Measurements from ENCODE around the gene KRT5. TPM values are rescaled to one million over a fixed set of nuclear protein-coding genes. Genes with fewer than 3 reads are reported as not detected.
"Not testable (repeated sequence)": the region's sequence is repeated elsewhere in the genome, so short reads cannot be mapped to it uniquely, and the experiment has no call there.

The KRT5 gene
- total and polyA plus RNA-seq, 2 experiments from 2014 or later = 7.4 to 13.0 TPM

DNA sequence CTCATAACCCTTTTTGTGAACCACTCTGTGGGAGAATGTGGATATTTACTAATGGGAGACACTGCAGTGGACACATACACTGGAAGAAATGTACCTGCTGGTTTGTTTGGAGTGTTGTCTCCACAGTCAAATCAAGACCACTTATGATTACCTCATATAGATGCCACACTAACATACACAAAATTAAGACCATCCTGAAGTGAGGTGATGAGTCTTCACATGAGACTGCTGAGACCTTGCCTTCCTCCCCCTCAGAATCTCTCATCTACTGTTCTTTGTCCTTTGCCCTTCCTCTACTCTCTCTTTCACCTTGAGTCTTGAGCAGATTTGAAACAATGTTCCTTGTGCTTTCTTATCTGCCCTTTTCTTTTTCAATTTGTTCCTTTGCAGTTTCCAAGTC lies 31.5 kb downstream of the KRT5 start:
- Histone ChIP-seq H3K4me1 (ENCODE audit: insufficient read depth) (no peaks in the 10 kb centered on the region), H3K9me3 (ENCODE audit: low read depth) (no peaks in the 10 kb centered on the region), H4K20me1 (ENCODE audit: insufficient read depth, poor library complexity, severe bottlenecking) (no peaks in the 10 kb centered on the region), H3K9me2 (replicated peaks; ENCODE audit: insufficient read depth) (no peaks in the 10 kb centered on the region), H2AFZ (no peak overlapping the region), H3K4me3 (no peak overlapping the region), H3K79me2 (no peaks in the 10 kb centered on the region), H3K27me3 (peaks cover 5% of the 10 kb centered on the region), H3K36me3 (replicated peaks; ENCODE audit: insufficient read depth, low read depth) (no peaks in the 10 kb centered on the region), H3K4me2 (no peak overlapping the region), H3K27ac (no peak overlapping the region)
- TF ChIP-seq EZH2 (IDR thresholded peaks at IDR 0.05; ENCODE audit: borderline replicate concordance) = no peak
- TF ChIP-seq, protein P1, sequence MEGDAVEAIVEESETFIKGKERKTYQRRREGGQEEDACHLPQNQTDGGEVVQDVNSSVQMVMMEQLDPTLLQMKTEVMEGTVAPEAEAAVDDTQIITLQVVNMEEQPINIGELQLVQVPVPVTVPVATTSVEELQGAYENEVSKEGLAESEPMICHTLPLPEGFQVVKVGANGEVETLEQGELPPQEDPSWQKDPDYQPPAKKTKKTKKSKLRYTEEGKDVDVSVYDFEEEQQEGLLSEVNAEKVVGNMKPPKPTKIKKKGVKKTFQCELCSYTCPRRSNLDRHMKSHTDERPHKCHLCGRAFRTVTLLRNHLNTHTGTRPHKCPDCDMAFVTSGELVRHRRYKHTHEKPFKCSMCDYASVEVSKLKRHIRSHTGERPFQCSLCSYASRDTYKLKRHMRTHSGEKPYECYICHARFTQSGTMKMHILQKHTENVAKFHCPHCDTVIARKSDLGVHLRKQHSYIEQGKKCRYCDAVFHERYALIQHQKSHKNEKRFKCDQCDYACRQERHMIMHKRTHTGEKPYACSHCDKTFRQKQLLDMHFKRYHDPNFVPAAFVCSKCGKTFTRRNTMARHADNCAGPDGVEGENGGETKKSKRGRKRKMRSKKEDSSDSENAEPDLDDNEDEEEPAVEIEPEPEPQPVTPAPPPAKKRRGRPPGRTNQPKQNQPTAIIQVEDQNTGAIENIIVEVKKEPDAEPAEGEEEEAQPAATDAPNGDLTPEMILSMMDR (IDR thresholded peaks at IDR 0.05; ENCODE audit: poor library complexity) = no peak
- TF ChIP-seq EZH2phosphoT487 (IDR thresholded peaks at IDR 0.05; ENCODE audit: low read depth, severe bottlenecking, unreplicated experiment) = no peak
- DNase-seq (ENCODE audit: low spot score) = no peak

DNA sequence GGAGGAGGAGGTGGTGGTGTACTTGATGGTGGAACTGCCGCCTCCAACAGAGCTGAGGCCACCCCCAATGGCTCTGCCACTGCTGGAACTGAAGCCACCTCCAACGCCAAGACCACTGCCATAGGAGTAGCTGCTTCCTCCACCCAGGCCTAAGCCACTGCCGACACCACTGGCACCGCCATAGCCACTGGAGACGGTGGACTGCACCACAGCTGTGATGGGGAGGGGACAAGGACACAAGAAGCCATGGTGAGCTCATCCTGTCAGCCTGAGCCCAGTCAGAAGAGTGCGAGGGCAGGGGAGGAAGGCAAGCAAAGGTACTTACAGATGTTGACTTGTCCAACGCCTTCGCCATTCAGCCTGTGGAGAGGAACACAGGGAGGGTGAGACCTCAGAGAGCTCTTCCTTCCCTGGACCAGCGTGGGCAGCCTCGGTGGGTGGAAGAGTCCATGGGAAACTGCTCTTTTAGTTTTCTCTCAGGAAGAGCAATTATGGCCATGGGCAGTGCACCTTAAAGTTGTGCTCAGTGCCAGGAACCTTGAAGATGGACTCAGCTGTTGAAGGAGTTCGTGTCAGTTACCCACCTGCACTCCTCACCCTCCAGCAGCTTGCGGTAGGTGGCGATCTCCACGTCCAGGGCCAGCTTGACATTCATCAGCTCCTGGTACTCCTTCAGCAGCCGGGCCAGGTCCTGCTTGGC lies 32.3 kb downstream of the KRT5 start:
- peaks cover 13% of the 10 kb centered on the region for H3K27me3 ChIP-seq
- not testable (repeated sequence) for H3K4me1 ChIP-seq (ENCODE audit: insufficient read depth); H3K79me2 ChIP-seq; H3K9me2 ChIP-seq (replicated peaks; ENCODE audit: insufficient read depth); H3K27ac ChIP-seq; H2AFZ ChIP-seq; H3K4me2 ChIP-seq; H3K9me3 ChIP-seq (ENCODE audit: low read depth); H4K20me1 ChIP-seq (ENCODE audit: insufficient read depth, poor library complexity, severe bottlenecking); DNase-seq (ENCODE audit: low spot score); H3K4me3 ChIP-seq; H3K36me3 ChIP-seq (replicated peaks; ENCODE audit: insufficient read depth, low read depth)
- WGBS (ENCODE audit: low lambda C conversion rate, missing lambda C conversion rate) = 87% methylated on average over 15 of the region's 15 CpGs

DNA sequence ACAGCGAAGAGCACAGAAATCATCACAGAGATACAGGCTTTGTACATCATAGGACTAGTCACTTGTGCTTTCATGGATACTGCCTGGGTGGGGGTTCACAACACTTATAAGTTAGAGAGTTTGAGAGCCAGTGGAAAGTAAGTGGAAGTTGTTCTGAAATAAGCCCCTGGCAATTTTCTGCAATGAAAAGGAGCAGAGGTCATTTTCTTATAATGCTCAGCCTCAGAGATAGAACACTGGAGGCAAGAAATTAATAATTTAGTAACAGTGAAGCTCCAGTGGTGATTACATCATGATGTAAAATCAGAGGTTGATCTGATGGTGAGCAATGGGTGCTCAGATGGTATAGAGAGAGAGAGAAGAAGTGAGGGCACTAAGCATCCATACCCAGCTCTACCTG lies 33.0 kb downstream of the KRT5 start:
- H4K20me1 ChIP-seq (ENCODE audit: insufficient read depth, poor library complexity, severe bottlenecking) = no peaks in the 10 kb centered on the region
- no peaks in the 10 kb centered on the region for H3K9me3 ChIP-seq (ENCODE audit: low read depth)
- H3K4me3 ChIP-seq = no peak overlapping the region
- H3K27ac ChIP-seq = no peak overlapping the region
- H3K9me2 ChIP-seq (replicated peaks; ENCODE audit: insufficient read depth) = no peaks in the 10 kb centered on the region
- H2AFZ ChIP-seq = no peak overlapping the region
- WGBS (ENCODE audit: low lambda C conversion rate, missing lambda C conversion rate) = 92% methylated on average over 1 of the region's 1 CpG
- no peaks in the 10 kb centered on the region for H3K4me1 ChIP-seq (ENCODE audit: insufficient read depth)
- H3K36me3 ChIP-seq (replicated peaks; ENCODE audit: insufficient read depth, low read depth) = no peaks in the 10 kb centered on the region
- no peak for TF ChIP-seq EZH2phosphoT487 (IDR thresholded peaks at IDR 0.05; ENCODE audit: low read depth, severe bottlenecking, unreplicated experiment)
- no peak for TF ChIP-seq EZH2 (IDR thresholded peaks at IDR 0.05; ENCODE audit: borderline replicate concordance)
- TF ChIP-seq, protein P1 (IDR thresholded peaks at IDR 0.05; ENCODE audit: poor library complexity) = no peak
- H3K79me2 ChIP-seq = no peaks in the 10 kb centered on the region
- no peak for DNase-seq (ENCODE audit: low spot score)
- peaks cover 13% of the 10 kb centered on the region for H3K27me3 ChIP-seq
- no peak overlapping the region for H3K4me2 ChIP-seq

DNA sequence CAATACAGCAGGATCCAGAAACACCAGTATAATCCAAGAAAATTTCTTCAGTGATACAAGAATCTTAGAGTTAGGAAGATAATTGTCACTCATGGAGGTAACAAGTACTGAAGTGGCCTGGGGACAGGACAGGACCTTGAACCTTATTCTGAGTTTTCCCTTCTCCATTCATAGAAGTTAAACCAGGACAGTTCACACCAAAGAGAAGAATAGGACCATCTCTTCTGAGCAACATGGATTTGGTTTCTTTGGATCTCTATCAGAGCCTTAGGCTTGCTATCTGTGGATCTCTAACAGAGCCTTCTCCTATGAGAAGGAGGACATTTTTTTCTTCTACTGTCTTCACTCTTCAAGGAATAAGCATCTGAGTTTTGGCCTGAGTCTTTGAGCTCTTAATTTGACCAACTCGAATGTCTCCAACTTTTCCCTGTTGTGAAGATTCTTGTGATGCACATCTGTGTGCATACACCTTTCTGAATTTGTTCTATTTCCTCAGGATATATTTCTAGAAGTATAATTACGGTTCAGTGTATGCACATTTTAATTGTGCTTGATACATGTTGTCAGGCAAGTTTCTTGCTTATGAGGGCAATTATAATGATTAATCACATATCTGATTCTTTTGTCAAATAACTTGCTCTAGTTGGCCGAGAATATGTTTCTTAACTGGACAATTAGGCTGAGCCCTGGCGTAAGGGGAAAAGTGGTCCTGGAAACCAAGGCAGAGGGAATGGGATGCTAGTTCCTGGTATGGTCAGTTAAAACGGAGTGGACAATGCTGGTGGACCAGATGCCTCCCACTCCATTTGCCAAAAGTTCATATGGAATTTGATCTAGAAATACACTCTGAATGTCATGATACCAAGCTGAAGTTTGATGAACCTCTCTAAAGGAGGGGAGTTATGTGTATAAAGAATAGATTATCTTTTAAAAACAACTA lies 33.8 kb downstream of the KRT5 start:
- Histone ChIP-seq H3K9me2 (replicated peaks; ENCODE audit: insufficient read depth) (no peaks in the 10 kb centered on the region), H3K79me2 (no peaks in the 10 kb centered on the region), H2AFZ (no peak overlapping the region), H3K9me3 (ENCODE audit: low read depth) (no peaks in the 10 kb centered on the region), H4K20me1 (ENCODE audit: insufficient read depth, poor library complexity, severe bottlenecking) (no peaks in the 10 kb centered on the region), H3K4me1 (ENCODE audit: insufficient read depth) (no peaks in the 10 kb centered on the region), H3K4me2 (no peak overlapping the region), H3K4me3 (no peak overlapping the region), H3K27me3 (peaks cover 13% of the 10 kb centered on the region), H3K36me3 (replicated peaks; ENCODE audit: insufficient read depth, low read depth) (no peaks in the 10 kb centered on the region), H3K27ac (no peak overlapping the region)
- no peak for DNase-seq (ENCODE audit: low spot score)
- 89% methylated on average over 5 of the region's 5 CpGs for whole genome bisulfite sequencing (ENCODE audit: low lambda C conversion rate, missing lambda C conversion rate)
- no peak for TF ChIP-seq EZH2phosphoT487 (IDR thresholded peaks at IDR 0.05; ENCODE audit: low read depth, severe bottlenecking, unreplicated experiment)
- TF ChIP-seq, protein P1 (IDR thresholded peaks at IDR 0.05; ENCODE audit: poor library complexity) = no peak
